ENCODE results near the gene PVALB.

Gene PVALB

GRCh38 chr22:36816636-36817524 is at the start of gene PVALB:
TSS of gene PVALB (minus strand) at chr22:36817035. CDS start at chr22:36817005, 30 bp downstream.
- peak; percentile 36 for DNase-seq

GRCh38 chr22:36865346-36865745 is 48.5 kb upstream of the PVALB start:
- no peak for DNase-seq

GRCh38 chr22:36864454-36865215 is 47.8 kb upstream of the PVALB start:
- no peak for DNase-seq

- no peak for DNase-seq
Measured at GRCh38 chr22:36863979-36864378, 47.1 kb upstream of the PVALB start.

GRCh38 chr22:36863281-36863680 is 46.4 kb upstream of the PVALB start:
- DNase-seq, result no peak

GRCh38 chr22:36862251-36863242 is 45.7 kb upstream of the PVALB start:
- no peak for DNase-seq

- DNase-seq, result no peak
Measured at GRCh38 chr22:36860821-36861659, 44.2 kb upstream of the PVALB start, which contains the start of gene NCF4. TSS of gene NCF4 (plus strand) at chr22:36861006. CDS start at chr22:36861172, 166 bp downstream.

- DNase-seq, result no peak
Measured at GRCh38 chr22:36860438-36860820, 43.6 kb upstream of the PVALB start.

GRCh38 chr22:36860017-36860416 is 43.2 kb upstream of the PVALB start:
- no peak for DNase-seq

- DNase-seq, result no peak
Measured at GRCh38 chr22:36858966-36859365, 42.1 kb upstream of the PVALB start.

- DNase-seq, result no peak
Measured at GRCh38 chr22:36858156-36858555, 41.3 kb upstream of the PVALB start.

- DNase-seq, result no peak
Measured at GRCh38 chr22:36856792-36857135, 39.9 kb upstream of the PVALB start.

- DNase-seq, result peak; percentile 88
Measured at GRCh38 chr22:36856121-36856791, 39.4 kb upstream of the PVALB start.

GRCh38 chr22:36855478-36855877 is 38.6 kb upstream of the PVALB start:
- DNase-seq, result no peak

GRCh38 chr22:36853407-36854099 is 36.7 kb upstream of the PVALB start:
- no peak for DNase-seq

GRCh38 chr22:36852056-36852973 is 35.5 kb upstream of the PVALB start:
- peak; percentile 43 for DNase-seq

GRCh38 chr22:36850682-36851081 is 33.8 kb upstream of the PVALB start:
- DNase-seq, result no peak

- DNase-seq, result no peak
Measured at GRCh38 chr22:36850056-36850455, 33.2 kb upstream of the PVALB start.

GRCh38 chr22:36846949-36847348 is 30.1 kb upstream of the PVALB start:
- no peak for DNase-seq

Data from NCI-H2171 (cell line).